CD4-positive, alpha-beta T cell (primary cell): Measurements from ENCODE around the gene TCF12. TPM values are rescaled to one million over a fixed set of nuclear protein-coding genes. Genes with fewer than 3 reads are reported as not detected.

Source experiments
- ATAC-seq: fragments of 200-7000 bp; cut with Tn5 transposase; one replicate; pipeline ENCODE4 v1.10.0; 2022; ENCODE audit warnings: mild to moderate bottlenecking; ENCODE audit not compliant: poor library complexity
- CTCF ChIA-PET: fragments of 350-600 bp; sonication (Branson Sonifier 250); formaldehyde crosslinking; loops from one replicate; lab custom pipeline; 2021; ENCODE audit warnings: antibody characterized with exemption, inconsistent platforms; lab: Charles Lee
- POLR2A ChIA-PET: fragments of 350-600 bp; sonication (Branson Sonifier 250); formaldehyde crosslinking; loops from one replicate; lab custom pipeline; 2021; ENCODE audit warnings: antibody characterized with exemption, inconsistent platforms; lab: Charles Lee
- DNase-seq, 14 experiments: peaks; one replicate each; pipeline ENCODE4 v3.0.0-alpha.2; 2013 to 2020; ENCODE audit warnings: mixed read lengths in 2 of 14
- H3K27ac ChIP-seq, 2 donors: one replicate each; pipeline versions ENCODE4 v1.5.1 to v1.7.0; 2013; ENCODE audit warnings: low read length in 2 of 2, low read depth in 1 of 2, mild to moderate bottlenecking in 1 of 2
- H3K27me3 ChIP-seq, 2 experiments: 1 replicate in 1 of 2; 2 replicates in 1 of 2; pipeline versions ENCODE4 v1.6.1 to v1.7.0; 2013; ENCODE audit warnings: low read length in 2 of 2, control low read depth in 1 of 2, mild to moderate bottlenecking in 1 of 2, moderate library complexity in 1 of 2; ENCODE audit not compliant: insufficient read depth in 2 of 2, control insufficient read depth in 1 of 2
- H3K36me3 ChIP-seq: one replicate; pipeline ENCODE4 v1.6.1; 2013; ENCODE audit warnings: low read length, control low read depth; ENCODE audit not compliant: insufficient read depth
- H3K4me1 ChIP-seq: one replicate; pipeline ENCODE4 v1.6.1; 2013; ENCODE audit warnings: low read length, control low read depth; ENCODE audit not compliant: insufficient read depth
- H3K4me3 ChIP-seq: one replicate; pipeline ENCODE4 v1.5.1; 2013; ENCODE audit warnings: mild to moderate bottlenecking, low read length, moderate library complexity
- H3K9me3 ChIP-seq, 2 experiments: 1 replicate in 1 of 2; 2 replicates in 1 of 2; pipeline versions ENCODE4 v1.6.1 to v1.7.0; 2013; ENCODE audit warnings: low read length in 2 of 2, mild to moderate bottlenecking in 2 of 2, control low read depth in 1 of 2, moderate library complexity in 1 of 2; ENCODE audit not compliant: control insufficient read depth in 1 of 2, insufficient read depth in 1 of 2
- H3K27ac Mint-ChIP-seq: one replicate; pipeline ENCODE4 v1.8.0; 2020; ENCODE audit warnings: mixed read lengths
- H3K27me3 Mint-ChIP-seq: one replicate; pipeline ENCODE4 v1.8.0; 2021; ENCODE audit warnings: mixed read lengths
- H3K36me3 Mint-ChIP-seq: one replicate; pipeline ENCODE4 v1.8.0; 2021; ENCODE audit warnings: low read depth, mixed read lengths
- H3K4me1 Mint-ChIP-seq: one replicate; pipeline ENCODE4 v1.8.0; 2021; ENCODE audit warnings: low read depth, mixed read lengths
- H3K4me3 Mint-ChIP-seq: one replicate; pipeline ENCODE4 v1.8.0; 2020; ENCODE audit warnings: mild to moderate bottlenecking, mixed read lengths
- H3K9me3 Mint-ChIP-seq: one replicate; pipeline ENCODE4 v1.8.0; 2020; ENCODE audit warnings: mixed read lengths
- intact Hi-C, 2 experiments: fragments of 100-400 bp; cut with DNase I in 1 of 2; cut with micrococcal nuclease in 1 of 2; formaldehyde crosslinking; loops; one replicate each; pipeline versions ENCODE4 v1.15.1 to v1.9.0; 2023 to 2025; cut with DNase I, micrococcal nuclease
- total RNA-seq, 174 experiments: library from RNA in 2 of 174; stranded (reverse) in 2 of 174; gene quantifications; one replicate each; pipeline ENCODE4 v1.2.3 and lab custom pipeline; 2021 to 2026
- TF ChIP-seq, protein P1 (sequence below): fragments of 200-600 bp; IDR thresholded peaks from one replicate; pipeline ENCODE4 v1.8.0; 2022; ENCODE audit warnings: antibody characterized with exemption, mild to moderate bottlenecking

The TCF12 gene
- total RNA-seq, 2 experiments from 2014 or later, result 54.0 TPM

DNA sequence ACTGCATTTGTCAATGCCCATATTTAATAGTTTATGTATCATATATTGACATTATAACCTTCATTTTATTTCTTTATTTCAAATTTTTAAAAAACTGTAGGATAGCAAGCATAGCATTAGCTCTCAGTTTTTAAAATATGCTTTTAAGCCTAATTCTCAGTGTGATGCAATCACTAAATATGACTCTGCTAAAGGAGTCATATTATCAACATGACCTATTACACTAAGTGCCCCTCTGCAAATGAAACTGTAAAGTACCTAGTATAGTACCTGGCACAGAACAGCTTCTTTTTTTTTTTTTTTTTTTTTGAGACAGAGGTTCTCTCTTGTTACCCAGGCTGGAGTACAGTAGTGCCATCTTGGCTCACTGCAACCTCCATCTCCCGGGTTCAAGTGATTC is 278.4 kb downstream of the TCF12 start:
- intact Hi-C loops, result no loop called here
- CTCF ChIA-PET, result interaction anchor here (1.8 kb wide), 1 partner anchor 35 kb away, joined by 3 read pairs; no protein-coding TSS in a partner anchor

GRCh38 chr15:57198131-57198530 is 279.7 kb downstream of the TCF12 start:
- Mint-ChIP-seq H3K4me1 (peaks cover 21% of the 10 kb centered on the region), H3K4me3 (no peak overlapping the region), H3K36me3 (peaks cover 34% of the 10 kb centered on the region), H3K27me3 (no peaks in the 10 kb centered on the region), H3K27ac (no peak overlapping the region), H3K9me3 (no peaks in the 10 kb centered on the region)
- peaks cover 4% of the 10 kb centered on the region for H3K36me3 ChIP-seq
- H3K27ac ChIP-seq, result no peak overlapping the region
- TF ChIP-seq, protein P1, sequence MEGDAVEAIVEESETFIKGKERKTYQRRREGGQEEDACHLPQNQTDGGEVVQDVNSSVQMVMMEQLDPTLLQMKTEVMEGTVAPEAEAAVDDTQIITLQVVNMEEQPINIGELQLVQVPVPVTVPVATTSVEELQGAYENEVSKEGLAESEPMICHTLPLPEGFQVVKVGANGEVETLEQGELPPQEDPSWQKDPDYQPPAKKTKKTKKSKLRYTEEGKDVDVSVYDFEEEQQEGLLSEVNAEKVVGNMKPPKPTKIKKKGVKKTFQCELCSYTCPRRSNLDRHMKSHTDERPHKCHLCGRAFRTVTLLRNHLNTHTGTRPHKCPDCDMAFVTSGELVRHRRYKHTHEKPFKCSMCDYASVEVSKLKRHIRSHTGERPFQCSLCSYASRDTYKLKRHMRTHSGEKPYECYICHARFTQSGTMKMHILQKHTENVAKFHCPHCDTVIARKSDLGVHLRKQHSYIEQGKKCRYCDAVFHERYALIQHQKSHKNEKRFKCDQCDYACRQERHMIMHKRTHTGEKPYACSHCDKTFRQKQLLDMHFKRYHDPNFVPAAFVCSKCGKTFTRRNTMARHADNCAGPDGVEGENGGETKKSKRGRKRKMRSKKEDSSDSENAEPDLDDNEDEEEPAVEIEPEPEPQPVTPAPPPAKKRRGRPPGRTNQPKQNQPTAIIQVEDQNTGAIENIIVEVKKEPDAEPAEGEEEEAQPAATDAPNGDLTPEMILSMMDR, result no peak
- CTCF ChIA-PET, result no interaction called here
- H3K9me3 ChIP-seq, result no peaks in the 10 kb centered on the region
- no peaks in the 10 kb centered on the region for H3K4me1 ChIP-seq
- H3K27me3 ChIP-seq, result no peaks in the 10 kb centered on the region
- DNase-seq, result no peak
- no peak for ATAC-seq
- POLR2A ChIA-PET, result no interaction called here
- H3K4me3 ChIP-seq, result no peak overlapping the region
- intact Hi-C loops, result no loop called here

More for the DNA sequence above, 278.4 kb downstream of the TCF12 start:
- Mint-ChIP-seq H3K4me1 (peaks cover 19% of the 10 kb centered on the region), H3K27me3 (no peaks in the 10 kb centered on the region), H3K4me3 (no peak overlapping the region), H3K36me3 (peaks cover 44% of the 10 kb centered on the region), H3K27ac (no peak overlapping the region), H3K9me3 (no peaks in the 10 kb centered on the region)
- TF ChIP-seq, protein P1, result no peak
- DNase-seq, result no peak
- POLR2A ChIA-PET, result no interaction called here
- Histone ChIP-seq H3K27me3 (no peaks in the 10 kb centered on the region), H3K36me3 (peaks cover 9% of the 10 kb centered on the region), H3K4me3 (no peak overlapping the region), H3K9me3 (no peaks in the 10 kb centered on the region), H3K4me1 (no peaks in the 10 kb centered on the region), H3K27ac (no peak overlapping the region)
- no peak for ATAC-seq

DNA sequence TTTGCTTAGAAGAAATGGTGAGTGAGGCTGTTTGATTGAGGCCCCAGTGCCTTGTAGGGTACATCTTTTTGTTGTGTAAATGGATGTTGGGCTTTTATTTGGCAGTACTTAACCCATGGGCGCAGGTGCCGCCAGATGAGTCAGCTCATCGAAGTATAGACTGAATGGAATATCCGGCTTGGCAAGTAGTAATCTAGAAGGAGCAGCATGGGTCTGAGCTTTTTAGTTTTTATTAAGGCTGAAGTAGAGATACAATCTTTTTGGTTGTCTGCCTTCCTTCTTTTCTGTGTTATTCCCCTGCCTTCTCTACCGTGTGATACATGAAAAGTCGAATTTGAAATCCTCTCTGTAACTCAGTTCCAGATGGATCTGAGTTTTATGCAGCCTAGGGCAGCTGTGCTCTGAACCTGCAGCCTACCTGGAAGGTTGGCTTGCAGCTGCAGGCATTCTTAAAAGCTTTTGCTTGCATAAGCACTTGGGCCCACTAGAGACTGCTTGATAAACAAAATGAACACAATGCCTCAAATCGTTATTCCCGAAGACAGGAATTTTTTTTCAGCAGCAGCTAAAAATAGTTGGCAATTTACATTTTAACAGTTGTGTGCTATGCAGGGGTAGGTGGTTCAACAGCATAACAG is 280.3 kb downstream of the TCF12 start:
- TF ChIP-seq, protein P1, result no peak
- Histone ChIP-seq H3K4me3 (no peak overlapping the region), H3K4me1 (no peaks in the 10 kb centered on the region), H3K36me3 (peaks cover 4% of the 10 kb centered on the region), H3K27me3 (no peaks in the 10 kb centered on the region), H3K9me3 (no peaks in the 10 kb centered on the region), H3K27ac (no peak overlapping the region)
- intact Hi-C loops, result no loop called here
- POLR2A ChIA-PET, result no interaction called here
- Mint-ChIP-seq H3K9me3 (no peaks in the 10 kb centered on the region), H3K4me1 (peaks cover 21% of the 10 kb centered on the region), H3K36me3 (peaks cover 27% of the 10 kb centered on the region), H3K27ac (no peak overlapping the region), H3K4me3 (no peak overlapping the region), H3K27me3 (no peaks in the 10 kb centered on the region)
- DNase-seq (no peak), ATAC-seq (no peak)
- CTCF ChIA-PET, result interaction anchor here (0.6 kb wide), 1 partner anchor 128 kb away, joined by 5 read pairs; no protein-coding TSS in a partner anchor
